ENCODE results near the gene BACE2. TPM values are rescaled to one million over a fixed set of nuclear protein-coding genes. Genes with fewer than 3 reads are reported as not detected.
A peak's percentile ranks its signal among the peaks of the same experiment; 100 is the strongest.
"Not testable (repeated sequence)": the region's sequence is repeated elsewhere in the genome, so short reads cannot be mapped to it uniquely, and the experiment has no call there.

Gene BACE2
- total RNA-seq, 2 donors from 2014 or later = 1.3 TPM; not detected in 1

GRCh38 chr21:41302976-41303375 lies 135.0 kb downstream of the BACE2 start:
- DNase-seq (ENCODE audit: low spot score in 2 of 2) (no peak), ATAC-seq (no peak)
- H3K27ac Mint-ChIP-seq = no peak overlapping the region
- peaks cover 3 to 10% of the 10 kb centered on the region in 2 donors for H3K9me3 Mint-ChIP-seq
- peaks cover 0 to 14% of the 10 kb centered on the region in 2 donors for H3K36me3 Mint-ChIP-seq

- Mint-ChIP-seq H3K27ac (no peak overlapping the region), H3K9me3 (peaks cover 3 to 10% of the 10 kb centered on the region in 2 donors), H3K36me3 (peaks cover 0 to 14% of the 10 kb centered on the region in 2 donors)
- DNase-seq (ENCODE audit: low spot score in 2 of 2) (no peak), ATAC-seq (no peak)
Observed at GRCh38 chr21:41304068-41304720, 136.2 kb downstream of the BACE2 start.

GRCh38 chr21:41307219-41307618 lies 139.3 kb downstream of the BACE2 start:
- H3K9me3 Mint-ChIP-seq = peaks cover 3 to 8% of the 10 kb centered on the region in 2 donors
- DNase-seq (ENCODE audit: low spot score in 2 of 2) (no peak), ATAC-seq (no peak)
- no peak overlapping the region for H3K27ac Mint-ChIP-seq
- H3K36me3 Mint-ChIP-seq = peaks cover 0 to 14% of the 10 kb centered on the region in 2 donors

- H3K36me3 Mint-ChIP-seq; ATAC-seq; H3K9me3 Mint-ChIP-seq; DNase-seq (ENCODE audit: low spot score in 2 of 2); H3K27ac Mint-ChIP-seq: not testable (repeated sequence)
Observed at GRCh38 chr21:41313285-41314164, 145.6 kb downstream of the BACE2 start.

- Mint-ChIP-seq H3K36me3 (no peaks in the 10 kb centered on the region), H3K9me3 (no peaks in the 10 kb centered on the region), H3K27ac (no peak overlapping the region)
- DNase-seq (ENCODE audit: low spot score in 2 of 2) = no peak
- no peak for ATAC-seq
Observed at GRCh38 chr21:41315726-41316125, 147.8 kb downstream of the BACE2 start.

- DNase-seq (ENCODE audit: low spot score in 2 of 2) = no peak
- Mint-ChIP-seq H3K27ac (no peak within 1 kb of the TSS), H3K36me3 (no peaks in the 10 kb centered on the region), H3K9me3 (no peaks in the 10 kb centered on the region)
- peak in 1 of 2 donors; percentile 30 for ATAC-seq
Observed at GRCh38 chr21:41316200-41317062, 148.5 kb downstream of the BACE2 start, which contains the start of gene FAM3B. FAM3B (plus strand) TSS chr21:41316801; CDS start chr21:41316880, 79 bp downstream.

- no peak overlapping the region for H3K27ac Mint-ChIP-seq
- H3K9me3 Mint-ChIP-seq = no peaks in the 10 kb centered on the region
- no peak for DNase-seq (ENCODE audit: low spot score in 2 of 2)
- H3K36me3 Mint-ChIP-seq = no peaks in the 10 kb centered on the region
- ATAC-seq = no peak
Observed at GRCh38 chr21:41317063-41317392, 149.1 kb downstream of the BACE2 start.

GRCh38 chr21:41317458-41317857 lies 149.5 kb downstream of the BACE2 start:
- H3K36me3 Mint-ChIP-seq = no peaks in the 10 kb centered on the region
- no peak for ATAC-seq
- no peaks in the 10 kb centered on the region for H3K9me3 Mint-ChIP-seq
- no peak overlapping the region for H3K27ac Mint-ChIP-seq
- DNase-seq (ENCODE audit: low spot score in 2 of 2) = no peak

- DNase-seq (ENCODE audit: low spot score in 2 of 2) = no peak
- H3K9me3 Mint-ChIP-seq = no peaks in the 10 kb centered on the region
- no peak for ATAC-seq
- no peaks in the 10 kb centered on the region for H3K36me3 Mint-ChIP-seq
- H3K27ac Mint-ChIP-seq = no peak overlapping the region
Observed at GRCh38 chr21:41318218-41318617, 150.3 kb downstream of the BACE2 start.

- Mint-ChIP-seq H3K36me3 (no peaks in the 10 kb centered on the region), H3K27ac (no peak overlapping the region), H3K9me3 (no peaks in the 10 kb centered on the region)
- no peak for ATAC-seq
- no peak for DNase-seq (ENCODE audit: low spot score in 2 of 2)
Observed at GRCh38 chr21:41319273-41319672, 151.3 kb downstream of the BACE2 start.

- Mint-ChIP-seq H3K36me3 (no peaks in the 10 kb centered on the region), H3K27ac (no peak overlapping the region), H3K9me3 (no peaks in the 10 kb centered on the region)
- peak; percentile 55 to 59 for ATAC-seq
- DNase-seq (ENCODE audit: low spot score in 2 of 2) = no peak
Observed at GRCh38 chr21:41321211-41321907, 153.4 kb downstream of the BACE2 start.

GRCh38 chr21:41321908-41322495 lies 154.0 kb downstream of the BACE2 start:
- H3K36me3 Mint-ChIP-seq = no peaks in the 10 kb centered on the region
- ATAC-seq = no peak
- peak overlapping the region in 1 of 2 donors; percentile 5 for H3K27ac Mint-ChIP-seq
- H3K9me3 Mint-ChIP-seq = no peaks in the 10 kb centered on the region
- no peak for DNase-seq (ENCODE audit: low spot score in 2 of 2)

GRCh38 chr21:41322496-41323382 lies 154.8 kb downstream of the BACE2 start:
- Mint-ChIP-seq H3K36me3 (no peaks in the 10 kb centered on the region), H3K27ac (peak overlapping the region in 1 of 2 donors; percentile 63), H3K9me3 (no peaks in the 10 kb centered on the region)
- ATAC-seq (no peak), DNase-seq (ENCODE audit: low spot score in 2 of 2) (no peak)

- ATAC-seq = no peak
- Mint-ChIP-seq H3K27ac (no peak overlapping the region), H3K9me3 (no peaks in the 10 kb centered on the region), H3K36me3 (no peaks in the 10 kb centered on the region)
- DNase-seq (ENCODE audit: low spot score in 2 of 2) = no peak
Observed at GRCh38 chr21:41325138-41325912, 157.4 kb downstream of the BACE2 start.

Measured in activated naive CD4-positive, alpha-beta T cell treated with anti-CD3 and anti-CD28 coated beads, Interleukin-2, amount 50 U/mL, for 72 hours (primary cell).